Stimulated activated CD4-positive, alpha-beta T cell treated with anti-CD3 and anti-CD28 coated beads, Interleukin-4, amount 100 ng/mL, for 48 hours (primary cell): ENCODE data around the gene KLHL13.
"Not testable (repeated sequence)": the region's sequence is repeated elsewhere in the genome, so short reads cannot be mapped to it uniquely, and the experiment has no call there.

Experiments
- DNase-seq, 2 donors: peaks; one replicate each; pipeline ENCODE4 v3.0.0-alpha.2; 2020; ENCODE audit warnings: low read depth in 2 of 2

Gene KLHL13

GRCh38 chrX:118116713-118117550, at the start of gene KLHL13:
Gene KLHL13 (minus strand): TSS chrX:118116810. CDS start chrX:118028473, 88,337 bp downstream.
- no peak for DNase-seq

GRCh38 chrX:118164138-118164537, 47.5 kb upstream of the KLHL13 start:
- DNase-seq = no peak

- DNase-seq = no peak
Observed at GRCh38 chrX:118156953-118157608, 40.5 kb upstream of the KLHL13 start.

GRCh38 chrX:118156254-118156952, 39.8 kb upstream of the KLHL13 start:
- no peak for DNase-seq

- DNase-seq = no peak
Observed at GRCh38 chrX:118153270-118153669, 36.7 kb upstream of the KLHL13 start.

GRCh38 chrX:118152721-118153120, 36.1 kb upstream of the KLHL13 start:
- no peak for DNase-seq

- no peak for DNase-seq
Observed at GRCh38 chrX:118148737-118149136, 32.1 kb upstream of the KLHL13 start.

GRCh38 chrX:118147771-118148170, 31.2 kb upstream of the KLHL13 start:
- not testable (repeated sequence) for DNase-seq

GRCh38 chrX:118143578-118143977, 27.0 kb upstream of the KLHL13 start:
- DNase-seq = no peak

GRCh38 chrX:118131336-118131735, 14.7 kb upstream of the KLHL13 start:
- no peak for DNase-seq

- no peak for DNase-seq
Observed at GRCh38 chrX:118129681-118130080, 13.1 kb upstream of the KLHL13 start.

- no peak for DNase-seq
Observed at GRCh38 chrX:118128724-118129123, 12.1 kb upstream of the KLHL13 start.

GRCh38 chrX:118126286-118126685, 9.7 kb upstream of the KLHL13 start:
- no peak for DNase-seq

GRCh38 chrX:118124243-118124642, 7.6 kb upstream of the KLHL13 start:
- DNase-seq = not testable (repeated sequence)

- DNase-seq = no peak
Observed at GRCh38 chrX:118117741-118118140, 1.1 kb upstream of the KLHL13 start.

GRCh38 chrX:118115953-118116712, 477 bp downstream of the KLHL13 start:
- no peak for DNase-seq

GRCh38 chrX:118114971-118115370, 1.6 kb downstream of the KLHL13 start:
- no peak for DNase-seq

- no peak for DNase-seq
Observed at GRCh38 chrX:118109065-118109464, 7.5 kb downstream of the KLHL13 start.

GRCh38 chrX:118108304-118108703, 8.3 kb downstream of the KLHL13 start:
- DNase-seq = no peak

- DNase-seq = no peak
Observed at GRCh38 chrX:118100091-118100490, 16.5 kb downstream of the KLHL13 start.

GRCh38 chrX:118088084-118088483, 28.5 kb downstream of the KLHL13 start:
- DNase-seq = no peak

- no peak for DNase-seq
Observed at GRCh38 chrX:118074196-118074595, 42.4 kb downstream of the KLHL13 start.
